BLaER1 treated with 17β-estradiol and CSF1 and Interleukin-3, amounts not matched to agents 10 nM and 100 nM (cell line): Measurements from ENCODE around the gene MB21D2.
"Not testable (repeated sequence)": the region's sequence is repeated elsewhere in the genome, so short reads cannot be mapped to it uniquely, and the experiment has no call there.

Experiments
- H3K27ac ChIP-seq, 11 experiments: shearing (Covaris generic); formaldehyde crosslinking; 2 replicates each; pipeline ENCODE4 v1.8.1; 2022
- H3K27me3 ChIP-seq, 11 experiments: shearing (Covaris generic); formaldehyde crosslinking; 2 replicates each; pipeline ENCODE4 v1.8.1; 2022
- H3K36me3 ChIP-seq, 11 experiments: shearing (Covaris generic); formaldehyde crosslinking; 2 replicates each; pipeline ENCODE4 v1.8.1; 2022
- H3K4me1 ChIP-seq, 10 experiments: shearing (Covaris generic); formaldehyde crosslinking; 2 replicates each; pipeline ENCODE4 v1.8.1; 2022
- H3K4me2 ChIP-seq, 11 experiments: shearing (Covaris generic); formaldehyde crosslinking; 2 replicates each; pipeline ENCODE4 v1.8.1; 2022
- H3K4me3 ChIP-seq, 10 experiments: shearing (Covaris generic); formaldehyde crosslinking; 2 replicates each; pipeline ENCODE4 v1.8.1; 2022
- H3K9ac ChIP-seq, 11 experiments: shearing (Covaris generic); formaldehyde crosslinking; 2 replicates each; pipeline ENCODE4 v1.8.1; 2022
- H3K9me3 ChIP-seq, 11 experiments: shearing (Covaris generic); formaldehyde crosslinking; replicated peaks in 1 of 11; 2 replicates each; pipeline ENCODE4 v1.8.1; 2022
- H4K20me1 ChIP-seq, 11 experiments: shearing (Covaris generic); formaldehyde crosslinking; 2 replicates each; pipeline ENCODE4 v1.8.1; 2022
- Cebpa-rat ChIP-seq, 11 experiments: shearing (Covaris generic); IDR thresholded peaks; 2 replicates each; pipeline ENCODE4 v1.8.1; 2022

MB21D2 gene

GRCh38 chr3:192917404-192918274, at the start of gene MB21D2:
Gene MB21D2 (minus strand): TSS chr3:192917856. CDS start chr3:192917840, 16 bp downstream.
- H3K4me1 ChIP-seq, result peaks cover 0 to 12% (median 0%) of the 10 kb centered on the region in 10 experiments; a peak in 4 of 20 replicates
- no peak within 1 kb of the TSS for H3K27ac ChIP-seq
- no peaks in the 10 kb centered on the region for H4K20me1 ChIP-seq
- no peak within 1 kb of the TSS for H3K9ac ChIP-seq
- peaks cover 7 to 20% (median 13%) of the 10 kb centered on the region in 11 experiments; a peak in 13 of 22 replicates for H3K9me3 ChIP-seq
- no peak for TF ChIP-seq Cebpa-rat (IDR thresholded peaks at IDR 0.05)
- no peaks in the 10 kb centered on the region for H3K27me3 ChIP-seq
- no peaks in the 10 kb centered on the region for H3K36me3 ChIP-seq
- H3K4me2 ChIP-seq, result no peak within 1 kb of the TSS
- H3K4me3 ChIP-seq, result no peak within 1 kb of the TSS

GRCh38 chr3:192964959-192965719, 47.5 kb upstream of the MB21D2 start:
- not testable (repeated sequence) for H3K4me1 ChIP-seq, H3K4me2 ChIP-seq, H3K27ac ChIP-seq, H3K4me3 ChIP-seq, H3K36me3 ChIP-seq, H3K9ac ChIP-seq, H3K27me3 ChIP-seq, H4K20me1 ChIP-seq
- H3K9me3 ChIP-seq, result peaks cover 0 to 10% (median 0%) of the 10 kb centered on the region in 11 experiments; a peak in 3 of 22 replicates

GRCh38 chr3:192959773-192960172, 42.1 kb upstream of the MB21D2 start:
- Histone ChIP-seq H3K9ac (no peak overlapping the region), H3K9me3 (peaks cover 0 to 4% (median 0%) of the 10 kb centered on the region in 11 experiments; a peak in 1 of 22 replicates), H3K27me3 (no peaks in the 10 kb centered on the region), H3K4me2 (peak overlapping the region in 2 of 11 experiments; percentile 72 to 79; a peak in 3 of 22 replicates), H4K20me1 (no peaks in the 10 kb centered on the region), H3K4me3 (no peak overlapping the region), H3K4me1 (peaks cover 0 to 46% (median 4%) of the 10 kb centered on the region in 10 experiments; a peak in 9 of 20 replicates), H3K27ac (no peak overlapping the region), H3K36me3 (no peaks in the 10 kb centered on the region)
- no peak for TF ChIP-seq Cebpa-rat (IDR thresholded peaks at IDR 0.05)

GRCh38 chr3:192958219-192958872, 40.7 kb upstream of the MB21D2 start:
- TF ChIP-seq Cebpa-rat (IDR thresholded peaks at IDR 0.05), result no peak
- Histone ChIP-seq H3K9ac (peak overlapping the region in 3 of 11 experiments; percentile 42 to 74 (median 64); a peak in 5 of 22 replicates), H3K4me1 (peaks cover 0 to 46% (median 4%) of the 10 kb centered on the region in 10 experiments; a peak in 9 of 20 replicates), H3K4me2 (peak overlapping the region in 4 of 11 experiments; percentile 44 to 79 (median 71); a peak in 8 of 22 replicates), H3K9me3 (peaks cover 0 to 10% (median 0%) of the 10 kb centered on the region in 11 experiments; a peak in 2 of 22 replicates), H3K27me3 (no peaks in the 10 kb centered on the region), H4K20me1 (no peaks in the 10 kb centered on the region), H3K4me3 (no peak overlapping the region), H3K27ac (peak overlapping the region in 4 of 11 experiments; percentile 57 to 89 (median 78); a peak in 8 of 22 replicates), H3K36me3 (no peaks in the 10 kb centered on the region)

- H3K4me3 ChIP-seq, result no peak overlapping the region
- H3K27me3 ChIP-seq, result no peaks in the 10 kb centered on the region
- TF ChIP-seq Cebpa-rat (IDR thresholded peaks at IDR 0.05), result peak in 7 of 11 experiments; percentile 14 to 86 (median 19); a peak in 6 of 22 replicates
- H3K27ac ChIP-seq, result peak overlapping the region in 5 of 11 experiments; percentile 16 to 89 (median 75); a peak in 9 of 22 replicates
- H3K9me3 ChIP-seq, result peaks cover 0 to 10% (median 0%) of the 10 kb centered on the region in 11 experiments; a peak in 2 of 22 replicates
- no peaks in the 10 kb centered on the region for H3K36me3 ChIP-seq
- peaks cover 0 to 46% (median 4%) of the 10 kb centered on the region in 10 experiments; a peak in 9 of 20 replicates for H3K4me1 ChIP-seq
- no peaks in the 10 kb centered on the region for H4K20me1 ChIP-seq
- H3K9ac ChIP-seq, result peak overlapping the region in 3 of 11 experiments; percentile 42 to 74 (median 64); a peak in 6 of 22 replicates
- H3K4me2 ChIP-seq, result peak overlapping the region in 5 of 11 experiments; percentile 31 to 79 (median 70); a peak in 11 of 22 replicates
Observed at GRCh38 chr3:192957441-192958021, 39.9 kb upstream of the MB21D2 start.

- no peak for TF ChIP-seq Cebpa-rat (IDR thresholded peaks at IDR 0.05)
- H3K4me2 ChIP-seq, result no peak overlapping the region
- H3K9me3 ChIP-seq, result peaks cover 0 to 7% (median 0%) of the 10 kb centered on the region in 11 experiments; a peak in 2 of 22 replicates
- no peak overlapping the region for H3K9ac ChIP-seq
- no peaks in the 10 kb centered on the region for H4K20me1 ChIP-seq
- no peak overlapping the region for H3K27ac ChIP-seq
- H3K27me3 ChIP-seq, result no peaks in the 10 kb centered on the region
- H3K4me1 ChIP-seq, result peaks cover 0 to 36% (median 4%) of the 10 kb centered on the region in 10 experiments; a peak in 9 of 20 replicates
- no peaks in the 10 kb centered on the region for H3K36me3 ChIP-seq
- H3K4me3 ChIP-seq, result no peak overlapping the region
Observed at GRCh38 chr3:192953926-192954325, 36.3 kb upstream of the MB21D2 start.

- TF ChIP-seq Cebpa-rat (IDR thresholded peaks at IDR 0.05), result no peak
- Histone ChIP-seq H3K9me3 (no peaks in the 10 kb centered on the region), H3K9ac (no peak overlapping the region), H3K27ac (no peak overlapping the region), H3K4me1 (no peaks in the 10 kb centered on the region; a peak in 1 of 20 replicates), H3K27me3 (no peaks in the 10 kb centered on the region), H3K36me3 (no peaks in the 10 kb centered on the region), H3K4me3 (no peak overlapping the region), H3K4me2 (no peak overlapping the region), H4K20me1 (no peaks in the 10 kb centered on the region)
Observed at GRCh38 chr3:192947421-192947820, 29.8 kb upstream of the MB21D2 start.

- Histone ChIP-seq H3K4me1 (no peaks in the 10 kb centered on the region; a peak in 1 of 20 replicates), H3K9me3 (peaks cover 0 to 9% (median 0%) of the 10 kb centered on the region in 11 experiments; a peak in 3 of 22 replicates), H3K4me2 (no peak overlapping the region), H3K4me3 (no peak overlapping the region), H3K36me3 (no peaks in the 10 kb centered on the region), H4K20me1 (no peaks in the 10 kb centered on the region), H3K27ac (no peak overlapping the region), H3K27me3 (no peaks in the 10 kb centered on the region), H3K9ac (no peak overlapping the region)
- no peak for TF ChIP-seq Cebpa-rat (IDR thresholded peaks at IDR 0.05)
Observed at GRCh38 chr3:192943393-192943792, 25.7 kb upstream of the MB21D2 start.
